ENCODE data around the gene GABRD. TPM values are rescaled to one million over a fixed set of nuclear protein-coding genes. Genes with fewer than 3 reads are reported as not detected.

GABRD gene
- total RNA-seq, 6 experiments from 2014 or later = not detected

GRCh38 chr1:2061065-2061778 is 42.1 kb downstream of the GABRD start:
- H3K36me3 Mint-ChIP-seq (ENCODE audit: low read depth) = peaks cover 6% of the 10 kb centered on the region
- no peak for TF ChIP-seq CTCF (IDR thresholded peaks at IDR 0.05)

GRCh38 chr1:2065699-2066098 is 46.6 kb downstream of the GABRD start:
- no peak overlapping the region for H3K27ac Mint-ChIP-seq
- H3K9me3 Mint-ChIP-seq = peaks cover 37% of the 10 kb centered on the region
- peaks cover 6% of the 10 kb centered on the region for H3K36me3 Mint-ChIP-seq (ENCODE audit: low read depth)
- no peak for TF ChIP-seq CTCF (IDR thresholded peaks at IDR 0.05)
- H3K27me3 Mint-ChIP-seq (ENCODE audit: insufficient read depth) = peaks cover 26% of the 10 kb centered on the region
- no peaks in the 10 kb centered on the region for H3K4me1 Mint-ChIP-seq (ENCODE audit: low read depth)
- no peak for DNase-seq
- no peak overlapping the region for H3K4me3 Mint-ChIP-seq

More at GRCh38 chr1:2061065-2061778, 42.1 kb downstream of the GABRD start:
- Mint-ChIP-seq H3K4me1 (ENCODE audit: low read depth) (no peaks in the 10 kb centered on the region), H3K27ac (no peak overlapping the region), H3K27me3 (ENCODE audit: insufficient read depth) (peaks cover 20% of the 10 kb centered on the region), H3K4me3 (no peak overlapping the region), H3K9me3 (peaks cover 27% of the 10 kb centered on the region)
- DNase-seq = no peak

GRCh38 chr1:2067393-2067792 is 48.2 kb downstream of the GABRD start:
- H3K9me3 Mint-ChIP-seq = peaks cover 37% of the 10 kb centered on the region
- H3K4me3 Mint-ChIP-seq = no peak overlapping the region
- DNase-seq = no peak
- peaks cover 34% of the 10 kb centered on the region for H3K27me3 Mint-ChIP-seq (ENCODE audit: insufficient read depth)
- no peaks in the 10 kb centered on the region for H3K4me1 Mint-ChIP-seq (ENCODE audit: low read depth)
- TF ChIP-seq CTCF (IDR thresholded peaks at IDR 0.05) = no peak
- peaks cover 6% of the 10 kb centered on the region for H3K36me3 Mint-ChIP-seq (ENCODE audit: low read depth)
- H3K27ac Mint-ChIP-seq = no peak overlapping the region

GRCh38 chr1:2067981-2068380 is 48.8 kb downstream of the GABRD start:
- peaks cover 6% of the 10 kb centered on the region for H3K36me3 Mint-ChIP-seq (ENCODE audit: low read depth)
- no peak for TF ChIP-seq CTCF (IDR thresholded peaks at IDR 0.05)
- no peak overlapping the region for H3K27ac Mint-ChIP-seq
- H3K27me3 Mint-ChIP-seq (ENCODE audit: insufficient read depth) = peaks cover 38% of the 10 kb centered on the region
- no peak for DNase-seq
- peaks cover 37% of the 10 kb centered on the region for H3K9me3 Mint-ChIP-seq
- H3K4me3 Mint-ChIP-seq = no peak overlapping the region
- no peaks in the 10 kb centered on the region for H3K4me1 Mint-ChIP-seq (ENCODE audit: low read depth)

- no peak for DNase-seq
- peaks cover 8% of the 10 kb centered on the region; the same call in 1 of the 2 replicates for H3K4me1 Mint-ChIP-seq (ENCODE audit: low read depth)
- no peak for TF ChIP-seq CTCF (IDR thresholded peaks at IDR 0.05)
- peaks cover 6% of the 10 kb centered on the region for H3K36me3 Mint-ChIP-seq (ENCODE audit: low read depth)
- peaks cover 31% of the 10 kb centered on the region for H3K9me3 Mint-ChIP-seq
- no peak overlapping the region for H3K4me3 Mint-ChIP-seq
- H3K27me3 Mint-ChIP-seq (ENCODE audit: insufficient read depth) = peaks cover 37% of the 10 kb centered on the region
- H3K27ac Mint-ChIP-seq = no peak overlapping the region
Observed at GRCh38 chr1:2068951-2069350, 49.8 kb downstream of the GABRD start.
